Superior temporal gyrus (tissue), 1 donor: ENCODE results near the gene IPO4.
"Not testable (repeated sequence)": the region's sequence is repeated elsewhere in the genome, so short reads cannot be mapped to it uniquely, and the experiment has no call there.

ENCODE experiments used
- DNase-seq: peaks from one replicate; pipeline ENCODE4 v3.0.0-alpha.2; 2016; ENCODE audit errors: extremely low spot score

IPO4 gene

DNA sequence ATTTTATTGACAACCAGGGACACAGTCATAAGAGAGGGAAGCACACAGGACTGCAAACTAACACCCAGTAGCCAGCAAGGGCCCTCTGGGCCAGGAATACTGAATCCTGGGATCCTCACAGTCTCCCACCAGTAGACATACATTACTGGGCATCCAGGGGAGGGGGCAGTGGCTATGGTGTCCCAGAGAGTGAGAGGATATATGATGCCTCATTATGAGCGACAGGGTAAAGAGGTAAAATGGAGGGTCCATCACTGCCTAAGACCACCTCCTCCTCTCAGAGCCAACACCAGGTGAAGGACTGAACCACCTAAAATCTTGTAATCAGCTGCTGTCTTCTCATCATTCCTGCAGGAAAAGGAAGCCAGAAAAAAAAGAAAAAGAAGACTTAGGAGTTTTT is 28.3 kb upstream of the IPO4 start:
- not testable (repeated sequence) for DNase-seq

DNA sequence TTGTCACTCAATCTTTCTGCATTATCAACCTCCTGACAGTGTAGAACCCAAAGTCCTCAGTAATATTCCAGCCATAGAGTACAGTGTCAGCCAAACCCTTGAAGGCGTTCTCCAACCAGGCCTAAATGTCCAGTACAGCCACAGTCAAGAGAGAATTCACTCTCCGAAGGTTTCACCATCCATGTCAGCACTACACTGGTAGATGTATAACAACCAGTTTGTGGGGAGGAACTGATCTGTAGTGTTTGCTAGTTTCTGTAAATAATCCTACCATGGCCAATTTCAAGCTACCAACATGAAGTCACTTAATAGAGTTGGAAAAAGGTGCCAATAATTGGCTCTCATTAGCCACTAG is 27.7 kb upstream of the IPO4 start:
- no peak for DNase-seq

- DNase-seq: peak; percentile 92
Measured at GRCh38 chr14:24215495-24216344, 27.1 kb upstream of the IPO4 start, which contains the start of gene MDP1. TSS of gene MDP1 (minus strand) at chr14:24216066. CDS start at chr14:24215955, 111 bp downstream.

GRCh38 chr14:24213866-24214662 is 25.4 kb upstream of the IPO4 start:
- no peak for DNase-seq

DNA sequence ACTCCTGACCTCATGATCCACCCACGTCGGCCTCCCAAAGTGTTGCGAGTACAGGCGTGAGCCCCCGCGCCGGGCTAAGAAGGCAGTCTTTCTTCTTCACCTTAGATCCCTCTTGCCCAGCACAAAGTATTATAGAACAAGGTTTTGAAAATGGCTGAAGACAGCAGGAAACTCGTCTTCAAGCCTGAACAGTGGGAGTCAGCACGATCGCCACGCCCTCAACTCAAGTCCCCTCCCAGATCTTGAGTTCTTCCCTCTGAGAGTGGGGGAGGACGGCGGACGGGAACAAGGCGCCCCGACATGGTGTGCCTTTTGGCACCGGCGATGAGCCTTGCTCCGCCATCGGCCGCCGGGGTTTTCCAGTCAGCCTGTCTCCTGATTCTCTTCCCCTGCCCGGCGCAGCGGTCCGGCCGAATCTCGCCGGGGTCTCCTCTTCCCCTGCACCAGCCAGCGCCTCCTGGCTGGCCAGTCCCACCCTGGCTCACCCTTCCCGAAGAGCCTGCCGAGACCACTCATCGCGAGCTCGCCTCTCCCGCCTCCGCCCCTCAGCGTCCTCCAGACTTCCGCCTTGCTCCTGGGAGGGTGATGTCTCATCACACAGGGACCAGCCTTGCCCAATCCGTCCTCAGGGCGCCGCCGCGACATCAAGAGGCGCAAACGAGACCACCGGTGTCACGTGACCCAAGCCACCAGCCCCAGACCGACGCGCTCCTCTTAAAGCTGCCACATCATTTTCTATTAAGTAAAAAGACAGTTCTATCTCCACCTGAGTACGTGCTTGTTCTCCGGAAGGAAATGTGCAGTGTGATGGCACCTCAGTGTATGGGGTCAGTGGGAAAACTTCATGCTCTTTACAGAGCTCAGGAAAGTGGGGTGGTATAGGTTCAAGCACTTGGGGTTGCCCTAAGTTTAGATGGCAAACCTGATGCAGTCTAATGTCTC is 24.6 kb upstream of the IPO4 start, which contains the start of gene CHMP4A:
Gene CHMP4A, minus strand, starts transcription at position 565 of the 942 bp plus-strand sequence. Its CDS starts 49 bp downstream, at position 516.
- peak; percentile 94 for DNase-seq

- DNase-seq: no peak
Measured at GRCh38 chr14:24211311-24211710, 22.7 kb upstream of the IPO4 start.

DNA sequence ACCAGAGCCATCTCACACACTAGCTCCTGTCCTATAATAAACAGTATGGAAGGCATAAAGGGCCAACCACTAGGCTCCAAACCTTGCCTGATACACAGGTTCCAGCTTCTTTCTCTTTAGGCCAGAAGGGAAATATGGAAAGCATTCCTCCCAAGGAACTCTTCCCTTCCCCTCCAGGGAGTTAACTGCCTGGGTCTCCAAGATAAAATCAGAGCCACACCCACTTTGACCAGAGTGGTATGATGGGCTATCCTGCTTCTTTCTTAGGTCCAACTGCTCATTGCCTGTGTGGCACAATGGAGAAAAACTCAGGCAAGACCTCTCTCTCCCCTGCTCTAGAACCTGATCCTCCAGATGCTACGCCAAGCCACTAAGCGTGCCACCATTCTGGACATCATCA is 19.0 kb upstream of the IPO4 start:
- no peak for DNase-seq

DNA sequence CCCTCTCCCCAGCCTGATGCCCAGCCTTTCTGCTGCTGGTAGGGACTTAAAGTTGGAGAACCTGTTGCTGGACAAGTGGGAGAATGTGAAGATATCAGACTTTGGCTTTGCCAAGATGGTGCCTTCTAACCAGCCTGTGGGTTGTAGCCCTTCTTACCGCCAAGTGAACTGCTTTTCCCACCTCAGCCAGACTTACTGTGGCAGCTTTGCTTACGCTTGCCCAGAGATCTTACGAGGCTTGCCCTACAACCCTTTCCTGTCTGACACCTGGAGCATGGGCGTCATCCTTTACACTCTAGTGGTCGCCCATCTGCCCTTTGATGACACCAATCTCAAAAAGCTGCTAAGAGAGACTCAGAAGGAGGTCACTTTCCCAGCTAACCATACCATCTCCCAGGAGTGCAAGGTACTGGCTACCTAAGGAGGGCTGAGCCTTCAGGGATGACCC is 18.5 kb upstream of the IPO4 start:
- no peak for DNase-seq

DNA sequence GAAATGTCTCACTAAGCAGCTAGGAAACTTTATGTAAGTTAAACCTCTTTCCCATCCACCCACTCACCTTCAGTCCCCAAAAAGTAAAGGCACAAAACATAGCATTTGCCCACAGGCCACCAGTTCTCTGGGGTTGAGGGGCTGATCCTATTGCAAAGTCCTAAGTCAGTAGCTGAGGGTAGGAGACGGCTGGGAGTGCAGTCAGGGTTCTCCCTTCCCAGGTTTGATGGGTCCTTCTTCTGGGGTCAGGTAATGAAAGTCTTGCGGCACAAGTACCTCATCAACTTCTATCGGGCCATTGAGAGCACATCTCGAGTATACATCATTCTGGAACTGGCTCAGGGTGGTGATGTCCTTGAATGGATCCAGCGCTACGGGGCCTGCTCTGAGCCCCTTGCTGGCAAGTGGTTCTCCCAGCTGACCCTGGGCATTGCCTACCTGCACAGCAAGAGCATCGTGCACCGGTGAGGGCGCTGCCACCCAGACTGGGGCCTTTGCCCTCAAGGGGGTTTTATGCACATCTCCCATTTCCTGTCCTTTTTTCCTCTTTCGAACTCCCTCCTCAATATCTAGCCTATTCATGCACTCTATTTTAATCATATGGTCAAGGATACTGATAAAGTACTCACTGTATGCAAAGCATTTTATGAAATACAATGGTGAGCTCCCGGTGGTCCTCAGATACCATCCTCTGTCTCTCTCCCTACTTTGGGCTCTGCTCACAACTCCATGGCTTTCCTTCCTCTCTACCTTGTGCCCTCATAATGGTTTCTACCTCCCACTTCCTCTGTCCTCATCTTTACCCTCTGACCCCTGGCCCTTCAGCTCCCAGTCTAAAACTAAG is 17.9 kb upstream of the IPO4 start:
- no peak for DNase-seq

- no peak for DNase-seq
Measured at GRCh38 chr14:24204163-24205146, 15.8 kb upstream of the IPO4 start.

DNA sequence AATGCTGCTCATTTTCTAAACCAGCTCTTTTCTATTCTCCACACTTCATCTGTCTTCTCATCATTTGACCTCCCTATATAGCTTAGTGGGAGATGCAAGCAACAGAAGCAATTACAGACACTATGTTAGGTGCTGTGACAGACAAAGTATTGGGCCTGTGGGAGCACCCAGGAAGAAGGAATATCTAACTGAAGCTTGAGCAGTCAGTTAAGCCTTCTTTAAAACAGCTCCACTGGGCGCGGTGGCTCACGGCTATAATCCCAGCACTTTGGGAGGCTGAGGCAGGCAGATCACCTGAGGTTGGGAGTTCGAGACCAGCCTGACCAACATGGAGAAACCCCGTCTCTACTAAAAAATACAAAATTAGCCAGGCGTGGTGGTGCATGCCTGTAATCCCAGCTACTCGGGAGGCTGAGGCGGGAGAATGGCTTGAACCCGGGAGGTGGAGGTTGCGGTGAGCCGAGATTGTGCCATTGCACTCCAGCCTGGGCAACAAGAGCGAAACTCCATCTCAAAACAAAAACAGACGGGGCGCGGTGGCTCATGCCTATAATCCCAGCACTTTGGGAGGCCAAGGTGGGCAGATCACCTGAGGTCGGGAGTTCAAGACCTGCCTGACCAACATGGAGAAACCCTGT is 14.8 kb upstream of the IPO4 start:
- DNase-seq: not testable (repeated sequence)

- not testable (repeated sequence) for DNase-seq
Measured at GRCh38 chr14:24202538-24202937, 13.9 kb upstream of the IPO4 start.

DNA sequence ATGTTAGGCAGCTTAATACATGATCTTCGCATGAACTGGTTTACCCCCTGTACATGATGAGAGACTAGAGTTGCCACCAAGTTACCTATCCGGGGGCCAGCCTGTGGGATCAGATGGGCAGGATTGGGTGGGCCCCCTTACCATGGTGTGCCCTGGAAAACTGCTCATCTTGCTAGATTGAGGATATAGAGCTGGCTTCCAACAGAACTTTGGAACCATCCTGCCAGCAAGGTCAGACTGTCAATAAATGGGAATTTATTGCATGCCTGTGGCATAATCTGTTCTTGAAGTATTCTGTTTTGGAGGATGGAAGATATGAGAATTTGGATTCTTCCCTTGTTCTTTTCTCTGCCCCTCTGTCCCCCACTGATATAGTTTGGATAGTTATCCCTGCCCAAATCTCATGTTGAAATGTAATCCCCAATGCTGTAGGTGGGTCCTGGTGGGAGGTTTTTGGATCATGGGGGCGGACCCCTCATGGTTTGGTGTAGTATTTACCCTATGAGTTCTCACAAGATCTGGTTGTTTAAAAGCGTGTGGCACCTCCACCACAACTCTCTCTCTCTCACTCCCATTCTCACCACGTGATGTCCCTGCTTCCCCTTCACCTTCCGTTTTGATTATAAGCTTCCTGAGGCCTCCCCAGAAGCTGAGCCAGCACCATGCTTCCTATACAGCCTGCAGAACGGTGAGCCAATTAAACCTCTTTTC is 10.4 kb upstream of the IPO4 start:
- no peak for DNase-seq

GRCh38 chr14:24197056-24197450 is 8.4 kb upstream of the IPO4 start:
- DNase-seq: no peak

DNA sequence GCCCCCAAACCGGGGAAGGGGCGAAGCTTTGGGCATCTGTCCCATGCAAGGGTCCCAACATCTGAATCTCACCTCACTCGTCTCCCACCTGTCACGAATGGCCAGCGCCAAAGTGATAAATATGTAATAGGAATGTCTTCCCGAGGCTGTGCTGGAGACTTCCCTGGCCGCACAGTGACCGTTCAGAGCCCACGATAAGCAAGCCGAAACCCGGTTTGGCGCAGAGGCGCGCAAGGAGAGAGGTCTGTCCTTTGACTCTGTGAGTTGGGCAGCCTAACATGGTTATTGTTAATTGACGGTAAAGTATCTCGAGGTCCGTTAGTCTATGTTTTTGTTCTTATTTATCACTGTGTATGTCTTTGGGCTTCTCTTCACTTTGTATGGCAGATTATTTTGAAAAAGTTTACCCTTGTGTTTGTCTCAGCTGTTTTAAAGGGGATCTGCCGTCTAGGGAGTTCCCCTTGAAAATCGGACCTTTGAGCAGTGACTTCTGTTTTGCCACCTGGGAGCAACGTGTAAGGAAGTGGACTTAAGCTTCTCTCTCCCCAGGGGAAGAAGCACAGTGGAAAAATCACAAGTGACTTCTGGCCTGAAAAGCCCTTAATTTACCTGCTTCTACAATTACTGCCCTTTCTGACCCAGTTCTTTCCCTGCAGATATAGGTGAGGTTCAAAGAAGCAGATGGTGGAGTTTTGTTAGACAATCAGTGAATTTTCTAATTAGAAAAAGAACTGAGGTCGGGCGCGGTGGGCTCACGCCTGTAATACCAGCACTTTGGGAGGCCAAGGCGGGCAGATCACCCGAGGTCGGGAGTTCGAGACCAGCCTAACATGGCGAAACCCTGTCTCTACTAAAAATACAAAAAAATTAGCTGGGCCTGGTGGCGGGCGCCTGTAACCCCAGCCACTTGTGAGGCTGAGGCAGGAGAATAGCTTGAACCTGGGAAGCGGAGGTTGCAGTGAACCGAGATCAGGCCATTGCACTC is 7.7 kb upstream of the IPO4 start:
- DNase-seq: no peak

- DNase-seq: peak; percentile 78
Measured at GRCh38 chr14:24195186-24196070, 6.8 kb upstream of the IPO4 start, which contains the start of gene TM9SF1. TSS of gene TM9SF1 (minus strand) at chr14:24195441. CDS start at chr14:24195019, 422 bp downstream.
